Posterior cingulate gyrus (tissue), 11 donors: ENCODE results near the gene C1QL4.
"Not testable (repeated sequence)": the region's sequence is repeated elsewhere in the genome, so short reads cannot be mapped to it uniquely, and the experiment has no call there.

Source experiments
- DNase-seq, 10 donors: peaks; one replicate each; pipeline versions ENCODE4 v3.0.0 to v3.0.0-alpha.2; 2020 to 2021; ENCODE audit warnings: mixed read lengths in 3 of 10
- intact Hi-C: fragments of 100-400 bp; cut with DNase I; formaldehyde crosslinking; loops from one replicate; pipeline ENCODE4 v1.15.1; 2023

The C1QL4 gene

GRCh38 chr12:49336645-49337584 lies at the start of gene C1QL4:
TSS of gene C1QL4 (minus strand) at chr12:49337188. CDS start at chr12:49336477, 711 bp downstream.
- intact Hi-C loops, result no loop called here
- peak in 9 of 10 donors; percentile 50 to 94 (median 82) for DNase-seq

DNA sequence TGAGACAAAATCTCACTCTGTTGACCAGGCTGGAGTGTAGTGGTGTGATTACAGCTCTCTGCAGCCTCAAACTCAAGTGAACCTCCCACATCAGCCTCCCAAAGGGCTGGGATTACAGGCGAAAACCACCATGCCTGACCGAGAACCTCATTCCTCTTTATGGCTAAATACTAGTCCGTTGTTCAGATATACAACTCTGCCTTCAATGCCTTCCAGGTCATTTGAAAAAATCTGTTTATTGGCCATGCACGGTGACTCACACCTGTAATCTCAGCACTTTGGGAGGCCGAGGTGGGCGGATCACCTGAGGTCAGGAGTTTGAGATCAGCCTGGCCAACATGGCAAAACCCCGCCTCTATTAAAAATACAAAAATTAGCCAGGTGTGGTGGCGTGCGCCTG lies 43.2 kb upstream of the C1QL4 start:
- intact Hi-C loops, DNase-seq: not testable (repeated sequence)

- no peak for DNase-seq
- intact Hi-C loops, result no loop called here
Observed at GRCh38 chr12:49377386-49377785, 40.4 kb upstream of the C1QL4 start.

GRCh38 chr12:49375406-49375805 lies 38.4 kb upstream of the C1QL4 start:
- DNase-seq, result no peak
- intact Hi-C loops, result no loop called here

GRCh38 chr12:49370539-49370938 lies 33.6 kb upstream of the C1QL4 start:
- intact Hi-C loops, result no loop called here
- no peak for DNase-seq

DNA sequence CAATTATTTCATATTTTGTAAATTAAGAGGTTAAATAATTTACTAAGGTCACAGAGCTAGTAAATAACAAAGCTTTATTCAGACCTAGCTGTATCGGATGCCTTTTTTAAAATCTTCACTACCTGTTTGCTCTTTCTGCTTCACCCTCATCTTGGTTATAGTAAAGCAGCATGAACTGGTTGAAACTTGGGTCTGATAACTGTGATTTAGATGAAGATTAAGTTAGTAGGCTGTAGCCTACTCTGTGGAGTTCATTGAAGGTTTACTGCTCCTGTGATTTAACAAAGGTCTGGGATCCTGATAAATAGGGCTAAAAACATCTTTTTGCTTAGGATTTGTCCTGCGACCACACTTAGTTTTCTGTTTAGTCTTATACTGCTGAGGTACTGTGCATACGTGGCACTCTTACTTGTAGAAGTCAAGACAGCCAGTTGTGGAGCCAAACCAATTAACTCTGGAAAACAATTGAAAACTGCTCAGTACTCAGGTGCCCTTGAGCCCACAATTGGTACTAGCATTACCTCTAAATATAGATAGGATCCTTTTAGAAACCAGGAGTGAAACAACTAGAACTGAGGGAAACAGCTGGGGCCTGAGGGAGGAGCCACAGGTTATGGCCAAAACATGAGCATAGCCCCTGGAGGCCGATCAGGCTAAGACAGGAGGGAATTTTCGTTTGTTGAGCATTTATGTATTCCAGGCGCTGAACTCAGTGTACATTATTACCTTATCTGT lies 32.6 kb upstream of the C1QL4 start:
- no peak for DNase-seq
- intact Hi-C loops, result no loop called here

DNA sequence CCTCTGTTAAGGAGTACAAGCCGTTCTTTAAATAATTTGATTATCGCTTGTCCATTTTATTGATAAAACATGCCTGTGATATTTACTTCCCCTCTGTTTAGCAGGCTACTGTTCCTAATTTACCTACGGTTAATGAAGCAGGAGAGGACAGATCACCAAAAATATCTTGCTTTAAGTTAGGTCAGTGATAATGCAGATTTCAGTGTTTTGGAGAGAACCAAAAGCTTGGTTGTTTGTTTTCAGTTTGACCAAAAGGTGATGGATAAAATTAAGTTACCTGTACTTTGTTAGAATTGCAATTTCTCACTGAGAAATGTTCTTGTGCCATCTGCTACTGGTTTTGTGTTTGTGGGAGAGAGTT lies 31.2 kb upstream of the C1QL4 start:
- no peak for DNase-seq

DNA sequence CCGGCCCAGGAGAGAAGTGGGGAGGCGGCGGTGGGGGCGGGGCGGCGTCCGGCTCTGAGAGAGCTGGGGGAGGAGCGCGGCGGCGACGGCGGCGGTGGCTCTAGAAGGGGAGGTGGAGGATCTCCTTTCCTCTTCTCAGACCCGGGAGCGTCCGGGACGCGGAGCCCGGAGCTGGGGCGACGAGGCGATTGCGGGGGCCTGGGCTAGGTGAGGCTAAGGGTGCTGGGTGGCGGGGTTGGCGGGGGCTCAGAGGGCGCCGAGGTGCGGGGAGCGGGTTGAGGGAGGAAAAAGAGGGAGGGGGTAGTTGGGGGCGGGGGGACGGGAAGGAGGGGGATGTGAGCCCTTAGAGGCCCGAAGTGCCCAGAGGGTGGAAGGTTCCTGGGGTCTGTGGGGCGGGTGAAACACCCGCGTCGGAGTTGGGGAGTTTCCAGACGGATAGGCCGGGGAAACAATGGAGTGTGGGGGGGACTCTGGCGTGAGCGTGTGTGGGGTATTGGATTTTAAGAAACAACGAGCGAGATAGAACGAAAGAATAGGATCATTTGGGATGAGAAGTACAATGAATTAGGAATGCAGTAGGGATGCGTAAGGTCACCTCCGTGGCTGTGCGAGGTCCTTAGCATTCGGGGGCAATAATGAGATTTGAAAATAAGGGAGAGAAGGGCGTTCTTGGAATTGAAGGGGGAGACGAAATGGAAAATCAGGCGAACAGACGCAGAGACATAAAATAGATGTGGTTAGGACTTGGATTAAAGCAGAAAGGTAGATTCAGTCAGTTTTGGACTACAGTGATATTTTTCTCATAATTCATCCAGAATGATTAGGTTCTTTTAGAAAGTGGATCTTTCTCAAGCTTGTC lies 30.6 kb upstream of the C1QL4 start, which contains the start of gene SPATS2:
Gene SPATS2 (plus strand): TSS at position 82 of the 859 bp plus-strand sequence. CDS start 93,551 bp downstream, outside the sequence.
- no peak for DNase-seq
- intact Hi-C loops, result loop anchor here (1.0 kb wide), 1 partner anchor 20 kb away; no protein-coding TSS in a partner anchor

More for the DNA sequence above, 31.2 kb upstream of the C1QL4 start:
- intact Hi-C loops, result no loop called here

DNA sequence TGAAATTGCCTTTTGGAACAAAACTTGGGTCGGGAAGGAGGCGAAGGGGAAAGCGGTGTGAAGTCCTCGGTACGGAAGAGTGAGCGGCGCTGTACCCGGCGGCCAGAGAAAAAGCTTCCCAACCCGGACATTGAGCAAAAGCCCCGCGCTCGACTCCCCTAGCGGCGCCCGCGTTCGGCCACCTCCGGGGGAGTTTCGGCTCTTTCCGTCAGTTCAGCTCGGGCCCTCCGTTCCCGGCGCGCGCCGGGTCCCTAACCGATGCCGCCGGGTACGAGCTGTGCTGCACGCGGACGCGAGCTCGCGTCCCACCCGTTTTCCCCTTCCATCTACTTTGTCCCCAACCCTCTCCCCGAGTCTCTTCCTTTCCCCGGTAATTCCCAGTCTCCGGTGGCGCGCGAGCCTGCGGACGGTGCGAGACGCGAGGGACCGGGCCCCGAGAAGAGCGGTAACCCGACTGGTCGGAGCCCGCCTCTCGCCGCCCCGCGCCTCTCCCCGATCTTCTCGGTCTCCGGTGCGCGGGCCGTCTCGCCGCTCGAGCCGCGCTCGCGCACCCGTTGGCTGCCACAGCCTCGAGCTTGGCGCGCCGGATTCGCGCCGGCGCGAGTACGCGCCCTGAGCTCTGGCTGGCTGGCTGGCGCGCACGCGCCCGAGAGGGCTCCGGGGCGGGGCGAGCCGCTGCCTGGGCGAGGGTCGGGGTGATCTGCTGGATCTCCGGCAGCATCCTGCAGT lies 29.8 kb upstream of the C1QL4 start:
- intact Hi-C loops, result loop anchor here (1.0 kb wide), 1 partner anchor 20 kb away; no protein-coding TSS in a partner anchor
- peak; percentile 76 to 97 (median 86) for DNase-seq

DNA sequence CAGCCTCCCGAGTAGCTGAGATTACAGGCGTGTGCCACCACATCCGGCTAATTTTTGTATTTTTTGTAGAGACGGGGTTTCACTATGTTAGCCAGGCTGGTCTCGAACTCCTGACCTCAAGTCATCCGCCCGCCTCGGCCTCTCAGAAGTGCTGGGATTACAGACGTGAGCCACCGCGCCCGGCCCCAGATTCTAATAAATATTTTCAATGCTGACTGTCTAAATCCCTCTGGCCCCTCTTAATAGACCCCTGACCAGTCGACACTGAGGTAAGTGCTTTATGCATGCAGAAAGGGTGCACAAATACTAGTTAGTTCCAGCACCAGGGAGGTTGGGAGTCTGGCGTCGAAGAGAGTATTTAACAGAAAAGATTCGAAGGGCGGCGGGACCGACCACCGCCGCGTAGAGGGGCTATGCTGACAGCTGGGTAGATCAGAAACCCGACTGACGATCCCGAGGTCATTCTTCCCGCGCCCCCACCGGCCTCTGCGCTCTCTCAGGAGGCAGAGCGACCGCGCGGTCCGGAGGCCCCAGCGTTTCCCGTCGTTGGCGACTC lies 29.2 kb upstream of the C1QL4 start:
- intact Hi-C loops, result no loop called here
- DNase-seq, result no peak

- DNase-seq, result no peak
- intact Hi-C loops, result no loop called here
Observed at GRCh38 chr12:49365542-49365941, 28.6 kb upstream of the C1QL4 start.

DNA sequence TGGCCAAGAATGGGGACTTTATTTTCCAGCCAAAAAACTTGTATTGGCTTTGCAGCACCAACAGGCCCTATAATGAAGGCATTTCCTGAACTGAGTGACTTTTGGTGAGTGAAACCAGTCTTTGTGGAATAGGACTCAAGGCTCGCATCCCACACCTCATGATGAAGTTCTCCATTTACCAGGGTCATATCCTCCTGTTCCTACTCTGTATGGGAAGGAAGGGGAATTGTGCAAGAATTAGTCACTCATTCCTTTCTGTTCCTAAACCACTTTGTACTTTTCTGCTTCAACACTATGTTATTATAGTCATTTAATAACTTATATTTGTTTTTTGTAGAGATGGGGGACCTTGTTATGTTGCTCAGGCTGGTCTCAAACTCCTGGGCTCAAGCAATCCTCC lies 28.0 kb upstream of the C1QL4 start:
- intact Hi-C loops, result no loop called here
- no peak for DNase-seq

- intact Hi-C loops, result no loop called here
- DNase-seq, result no peak
Observed at GRCh38 chr12:49362077-49362476, 25.1 kb upstream of the C1QL4 start.

DNA sequence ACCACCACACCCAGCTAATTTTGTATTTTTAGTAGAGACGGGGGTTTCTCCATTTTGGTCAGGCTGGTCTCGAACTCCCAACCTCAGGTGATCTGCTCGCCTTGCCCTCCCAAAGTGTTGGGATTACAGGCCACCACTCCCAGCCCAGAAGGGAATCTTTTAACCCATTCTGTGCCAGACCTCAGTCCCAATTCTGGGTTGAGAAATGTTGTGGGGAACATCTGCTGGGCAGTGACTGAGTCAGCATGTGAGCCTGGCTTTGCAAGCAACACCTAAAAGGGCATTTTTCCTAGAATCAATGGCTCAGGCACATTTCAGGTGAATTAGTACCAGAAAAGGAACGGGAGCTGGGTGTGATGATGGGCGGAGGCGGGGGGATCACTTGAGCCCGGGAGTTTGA lies 22.7 kb upstream of the C1QL4 start:
- intact Hi-C loops, result loop anchor here (2.0 to 5.0 kb wide), 2 partner anchors 155 to 223 kb away; no protein-coding TSS in a partner anchor
- DNase-seq, result peak in 1 of 10 donors; percentile 36

DNA sequence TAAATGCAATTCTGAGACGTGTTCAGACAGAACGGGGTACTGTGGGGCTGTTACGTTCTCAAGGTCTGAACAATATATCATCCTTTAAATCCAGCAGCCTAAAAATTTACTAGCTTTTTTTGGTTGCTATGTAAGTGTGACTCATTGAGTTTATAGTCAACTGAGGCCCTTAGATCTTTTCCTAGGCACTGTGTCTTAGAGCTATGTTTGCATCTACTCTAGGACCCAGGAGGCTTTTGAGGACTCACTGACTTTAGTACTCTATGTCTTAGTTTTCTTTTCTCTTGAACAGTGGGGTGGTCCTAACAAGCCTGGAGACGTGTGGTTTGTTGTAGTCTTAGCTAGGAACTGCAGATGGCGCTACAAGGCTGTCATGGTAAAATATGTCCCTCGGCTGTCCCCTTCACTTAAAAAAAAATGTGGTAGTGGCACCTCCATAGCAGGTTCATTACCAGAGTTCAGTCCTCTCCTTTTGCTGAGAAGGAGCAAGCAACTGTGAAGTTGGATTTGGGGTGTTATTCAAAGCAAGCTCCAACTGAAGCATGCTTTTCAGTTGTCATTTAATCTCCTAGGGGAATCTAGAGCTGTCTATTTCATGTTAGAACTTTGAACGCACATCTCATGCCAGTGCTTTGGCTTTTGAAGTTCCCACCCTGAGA lies 21.6 kb upstream of the C1QL4 start:
- intact Hi-C loops, result loop anchor here (2.0 to 5.0 kb wide), 2 partner anchors 156 to 224 kb away; no protein-coding TSS in a partner anchor
- peak in 5 of 10 donors; percentile 33 to 65 (median 34) for DNase-seq

GRCh38 chr12:49357103-49357678 lies 20.2 kb upstream of the C1QL4 start:
- DNase-seq, result no peak
- intact Hi-C loops, result loop anchor here (5.0 kb wide), 1 partner anchor 225 kb away; no protein-coding TSS in a partner anchor

DNA sequence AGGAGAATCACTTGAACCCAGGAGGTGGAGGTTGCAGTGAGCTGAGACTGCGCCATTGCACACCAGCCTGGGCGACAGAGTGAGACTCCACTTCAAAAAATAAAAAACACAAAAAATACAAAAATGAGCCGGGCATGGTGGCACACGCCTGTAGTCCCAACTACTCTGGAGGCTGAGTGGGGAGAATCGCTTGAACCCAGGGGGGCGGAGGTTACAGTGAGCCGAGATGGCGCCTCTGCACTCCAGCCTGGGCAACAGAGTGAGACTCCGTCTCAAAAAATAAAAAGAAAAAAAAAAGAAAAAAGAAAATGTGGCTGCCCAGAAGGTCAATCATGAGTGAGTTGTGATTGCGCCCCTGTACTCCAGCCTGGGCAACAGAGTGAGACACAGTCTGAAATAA lies 18.9 kb upstream of the C1QL4 start:
- intact Hi-C loops, result loop anchor here (5.0 kb wide), 1 partner anchor 226 kb away; no protein-coding TSS in a partner anchor
- DNase-seq, result peak in 1 of 10 donors; percentile 7

DNA sequence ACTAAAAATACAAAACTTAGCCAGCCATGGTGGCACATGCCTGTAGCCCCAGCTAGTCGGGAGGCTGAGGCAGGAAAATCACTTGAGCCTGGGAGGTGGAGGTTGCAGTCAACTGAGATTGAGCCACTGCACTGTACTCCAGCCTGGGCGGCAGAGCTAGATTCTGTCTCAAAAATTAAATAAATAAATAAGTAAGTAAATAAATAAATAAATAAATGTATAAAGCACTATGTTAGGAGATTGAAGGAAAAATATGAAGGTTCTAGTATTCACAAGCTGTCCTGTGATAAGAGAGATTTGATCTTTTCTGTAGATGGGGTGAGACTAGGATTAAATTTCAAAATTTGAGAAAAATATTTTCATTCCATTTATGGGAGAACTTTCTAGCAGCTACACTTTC lies 15.4 kb upstream of the C1QL4 start:
- DNase-seq, result peak in 1 of 10 donors; percentile 19
- intact Hi-C loops, result no loop called here
